ENCODE results near the gene SLC35F1.

Gene SLC35F1

GRCh38 chr6:118086159-118086558, 179.1 kb downstream of the SLC35F1 start:
- ChIA-PET CTCF (no interaction called here), POLR2A (ENCODE audit: low non-redundant PET) (no interaction called here)
- TF ChIP-seq CTCF (conservative IDR thresholded peaks at IDR 0.05; ENCODE audit: low read depth), result no peak
- DNase-seq (ENCODE audit: low spot score), result no peak
- H3K27ac ChIP-seq, result no peak overlapping the region

GRCh38 chr6:118092086-118092485, 185.0 kb downstream of the SLC35F1 start:
- no peak overlapping the region for H3K27ac ChIP-seq
- TF ChIP-seq CTCF (conservative IDR thresholded peaks at IDR 0.05; ENCODE audit: low read depth), result no peak
- DNase-seq (ENCODE audit: low spot score), result no peak
- ChIA-PET CTCF (no interaction called here), POLR2A (ENCODE audit: low non-redundant PET) (no interaction called here)

GRCh38 chr6:118097576-118097975, 190.5 kb downstream of the SLC35F1 start:
- no peak for DNase-seq (ENCODE audit: low spot score)
- POLR2A ChIA-PET (ENCODE audit: low non-redundant PET), result no interaction called here

GRCh38 chr6:118100717-118101116, 193.7 kb downstream of the SLC35F1 start:
- H3K27ac ChIP-seq, result no peak overlapping the region
- no peak for DNase-seq (ENCODE audit: low spot score)
- TF ChIP-seq CTCF (conservative IDR thresholded peaks at IDR 0.05; ENCODE audit: low read depth), result no peak
- ChIA-PET POLR2A (ENCODE audit: low non-redundant PET) (no interaction called here), CTCF (interaction anchor here (1.0 kb wide), 1 partner anchor 12 kb away, joined by 3 read pairs; no protein-coding TSS in a partner anchor)

More at GRCh38 chr6:118097576-118097975, 190.5 kb downstream of the SLC35F1 start:
- H3K27ac ChIP-seq, result no peak overlapping the region
- TF ChIP-seq CTCF (conservative IDR thresholded peaks at IDR 0.05; ENCODE audit: low read depth), result no peak
- CTCF ChIA-PET, result no interaction called here

GRCh38 chr6:118101220-118101619, 194.2 kb downstream of the SLC35F1 start:
- DNase-seq (ENCODE audit: low spot score), result no peak
- CTCF ChIA-PET, result no interaction called here

GRCh38 chr6:118101831-118102345, 194.8 kb downstream of the SLC35F1 start:
- no peak for DNase-seq (ENCODE audit: low spot score)
- H3K27ac ChIP-seq, result no peak overlapping the region
- POLR2A ChIA-PET (ENCODE audit: low non-redundant PET), result interaction anchor here (0.6 kb wide), 1 partner anchor 35 kb away, joined by 4 read pairs; no protein-coding TSS in a partner anchor
- no peak for TF ChIP-seq CTCF (conservative IDR thresholded peaks at IDR 0.05; ENCODE audit: low read depth)
- CTCF ChIA-PET, result no interaction called here

More at GRCh38 chr6:118101220-118101619, 194.2 kb downstream of the SLC35F1 start:
- POLR2A ChIA-PET (ENCODE audit: low non-redundant PET), result no interaction called here
- TF ChIP-seq CTCF (conservative IDR thresholded peaks at IDR 0.05; ENCODE audit: low read depth), result no peak
- no peak overlapping the region for H3K27ac ChIP-seq
